T-helper 1 cell treated with Interleukin-12 subunit alpha and Interleukin-12 subunit beta and Interleukin-4 antibody, amounts not matched to agents 30 μg/mL and 1 μg/mL, for 36 hours (primary cell): ENCODE results near the gene HBM.
"Not testable (repeated sequence)": the region's sequence is repeated elsewhere in the genome, so short reads cannot be mapped to it uniquely, and the experiment has no call there.

Source experiments
- H3K27ac Mint-ChIP-seq: one replicate; pipeline ENCODE4 v1.8.0; 2021; ENCODE audit warnings: mild to moderate bottlenecking, mixed read lengths
- H3K27me3 Mint-ChIP-seq: one replicate; pipeline ENCODE4 v1.8.0; 2021; ENCODE audit warnings: low read depth, mixed read lengths
- H3K36me3 Mint-ChIP-seq: one replicate; pipeline ENCODE4 v1.8.0; 2021; ENCODE audit warnings: low read depth, mixed read lengths
- H3K4me1 Mint-ChIP-seq: one replicate; pipeline ENCODE4 v1.8.0; 2021; ENCODE audit warnings: low read depth, mixed read lengths
- H3K4me3 Mint-ChIP-seq: one replicate; pipeline ENCODE4 v1.8.0; 2021; ENCODE audit warnings: mild to moderate bottlenecking, moderate library complexity, mixed read lengths
- H3K9me3 Mint-ChIP-seq: one replicate; pipeline ENCODE4 v1.8.0; 2021; ENCODE audit warnings: mixed read lengths

HBM gene

DNA sequence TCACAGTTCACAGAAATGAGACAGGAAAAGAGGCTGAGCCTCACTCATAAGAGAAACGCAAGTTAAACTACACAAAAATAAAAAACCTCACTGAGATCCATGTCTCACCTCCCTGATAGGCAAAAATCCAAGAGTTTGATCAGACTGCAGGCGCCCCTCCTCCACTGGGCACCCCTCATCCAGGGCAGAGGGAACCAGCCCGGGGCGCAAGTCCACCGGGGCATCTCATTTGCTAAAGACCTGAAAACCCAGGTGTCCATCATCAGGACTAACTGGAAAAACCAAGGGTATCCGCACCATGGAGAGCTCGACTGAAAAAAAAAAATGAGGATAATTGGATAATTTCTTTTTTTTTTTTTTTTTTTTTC, 10.8 kb upstream of the HBM start:
- peak overlapping the region; percentile 24 for H3K27ac Mint-ChIP-seq
- no peaks in the 10 kb centered on the region for H3K9me3 Mint-ChIP-seq
- H3K27me3 Mint-ChIP-seq, result peaks cover 48% of the 10 kb centered on the region
- peak overlapping the region; percentile 44 for H3K4me3 Mint-ChIP-seq
- peaks cover 5% of the 10 kb centered on the region for H3K4me1 Mint-ChIP-seq
- H3K36me3 Mint-ChIP-seq, result peaks cover 1% of the 10 kb centered on the region

DNA sequence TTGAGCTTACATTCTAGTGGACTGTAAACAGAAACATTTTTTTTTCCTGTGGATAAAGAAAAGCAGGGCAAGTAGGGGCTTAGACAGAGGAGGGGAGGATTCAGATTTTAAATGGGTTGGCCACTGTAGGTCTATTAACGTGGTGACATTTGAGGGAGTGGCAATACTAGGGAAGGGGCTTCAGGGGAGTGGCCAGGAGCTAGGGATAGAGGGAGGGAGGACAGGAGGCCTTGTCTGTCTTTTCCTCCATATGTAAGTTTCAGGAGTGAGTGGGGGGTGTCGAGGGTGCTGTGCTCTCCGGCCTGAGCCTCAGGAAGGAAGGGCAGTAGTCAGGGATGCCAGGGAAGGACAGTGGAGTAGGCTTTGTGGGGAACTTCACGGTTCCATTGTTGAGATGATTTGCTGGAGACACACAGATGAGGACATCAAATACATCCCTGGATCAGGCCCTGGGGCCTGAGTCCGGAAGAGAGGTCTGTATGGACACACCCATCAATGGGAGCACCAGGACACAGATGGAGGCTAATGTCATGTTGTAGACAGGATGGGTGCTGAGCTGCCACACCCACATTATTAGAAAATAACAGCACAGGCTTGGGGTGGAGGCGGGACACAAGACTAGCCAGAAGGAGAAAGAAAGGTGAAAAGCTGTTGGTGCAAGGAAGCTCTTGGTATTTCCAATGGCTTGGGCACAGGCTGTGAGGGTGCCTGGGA, 6.5 kb upstream of the HBM start:
- H3K27me3 Mint-ChIP-seq, result peaks cover 49% of the 10 kb centered on the region
- peaks cover 1% of the 10 kb centered on the region for H3K36me3 Mint-ChIP-seq
- H3K27ac Mint-ChIP-seq, result no peak overlapping the region

DNA sequence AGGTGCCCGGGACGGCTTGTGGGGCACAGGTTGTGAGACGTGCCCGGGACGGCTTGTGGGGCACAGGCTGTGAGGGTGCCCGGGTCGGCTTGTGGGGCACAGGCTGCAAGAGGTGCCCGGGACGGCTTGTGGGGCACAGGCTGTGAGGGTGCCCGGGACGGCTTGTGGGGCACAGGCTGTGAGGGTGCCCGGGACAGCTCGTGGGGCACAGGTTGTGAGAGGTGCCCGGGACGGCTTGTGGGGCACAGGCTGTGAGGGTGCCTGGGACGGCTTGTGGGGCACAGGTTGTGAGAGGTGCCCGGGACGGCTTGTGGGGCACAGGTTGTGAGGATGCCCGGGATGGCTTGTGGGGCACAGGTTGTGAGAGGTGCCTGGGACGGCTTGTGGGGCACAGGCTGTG, 5.5 kb upstream of the HBM start:
- not testable (repeated sequence) for H3K4me3 Mint-ChIP-seq, H3K27ac Mint-ChIP-seq, H3K9me3 Mint-ChIP-seq, H3K4me1 Mint-ChIP-seq, H3K36me3 Mint-ChIP-seq
- peaks cover 46% of the 10 kb centered on the region for H3K27me3 Mint-ChIP-seq

More for the DNA sequence above, 6.5 kb upstream of the HBM start:
- Mint-ChIP-seq H3K4me3 (no peak overlapping the region), H3K4me1 (peaks cover 5% of the 10 kb centered on the region), H3K9me3 (no peaks in the 10 kb centered on the region)

DNA sequence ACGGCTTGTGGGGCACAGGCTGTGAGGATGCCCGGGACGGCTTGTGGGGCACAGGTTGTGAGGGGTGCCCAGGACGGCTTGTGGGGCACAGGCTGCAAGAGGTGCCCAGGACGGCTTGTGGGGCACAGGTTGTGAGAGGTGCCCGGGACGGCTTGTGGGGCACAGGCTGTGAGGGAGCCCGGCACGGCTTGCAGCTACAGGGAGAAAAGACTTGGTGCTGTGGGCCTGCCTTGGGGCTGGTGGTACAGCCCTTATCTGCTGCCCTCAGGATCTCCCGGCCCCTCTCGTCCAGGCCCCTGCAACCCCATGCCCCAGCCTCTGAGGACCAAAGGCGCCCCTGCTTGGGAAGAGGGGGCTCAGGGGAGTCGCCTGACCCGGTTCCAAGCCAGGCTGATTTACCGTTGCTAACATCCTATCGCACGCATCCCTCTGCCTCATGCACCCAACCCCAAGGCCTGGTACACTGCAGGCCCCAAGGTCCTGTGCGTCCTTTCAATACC, 5.0 kb upstream of the HBM start:
- Mint-ChIP-seq H3K4me3 (no peak overlapping the region), H3K36me3 (no peaks in the 10 kb centered on the region), H3K27me3 (peaks cover 47% of the 10 kb centered on the region), H3K9me3 (no peaks in the 10 kb centered on the region), H3K27ac (no peak overlapping the region), H3K4me1 (no peaks in the 10 kb centered on the region)

DNA sequence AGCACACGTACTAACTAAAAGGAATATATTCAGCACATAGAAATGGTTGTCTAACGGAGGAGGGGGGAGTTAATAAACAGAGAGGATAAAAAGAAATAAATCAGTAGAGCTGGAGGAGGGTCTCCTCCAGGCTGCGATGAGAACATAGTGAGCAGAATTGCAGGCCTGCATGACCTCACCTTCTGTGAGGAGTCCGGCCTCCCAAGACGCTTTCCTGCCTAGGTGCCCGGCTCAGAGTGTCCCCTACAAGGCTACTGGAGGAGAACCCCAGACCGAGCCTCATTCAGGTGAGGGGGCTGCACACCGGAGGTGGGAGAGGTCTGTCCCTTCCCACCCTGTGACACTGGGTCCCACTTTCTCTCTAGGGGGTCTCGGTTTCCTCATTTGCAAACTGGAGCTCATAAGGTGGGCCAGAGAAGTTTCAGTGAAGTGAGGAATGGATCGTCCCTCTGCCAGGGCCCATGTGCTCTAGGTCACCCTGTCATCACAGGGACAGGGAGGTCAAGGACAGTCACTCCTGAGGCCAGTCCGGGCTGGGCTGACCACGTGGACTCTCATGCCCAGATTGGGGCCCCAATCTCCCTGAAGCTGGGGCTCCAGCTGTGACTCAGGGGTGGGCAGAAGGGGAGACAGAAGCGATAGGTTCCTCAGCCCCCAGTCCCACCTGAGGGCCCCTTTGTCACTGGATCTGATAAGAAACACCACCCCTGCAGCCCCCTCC, 3.3 kb upstream of the HBM start:
- Mint-ChIP-seq H3K9me3 (no peaks in the 10 kb centered on the region), H3K4me1 (peaks cover 2% of the 10 kb centered on the region), H3K27me3 (peaks cover 54% of the 10 kb centered on the region), H3K4me3 (no peak overlapping the region), H3K27ac (no peak overlapping the region), H3K36me3 (no peaks in the 10 kb centered on the region)

DNA sequence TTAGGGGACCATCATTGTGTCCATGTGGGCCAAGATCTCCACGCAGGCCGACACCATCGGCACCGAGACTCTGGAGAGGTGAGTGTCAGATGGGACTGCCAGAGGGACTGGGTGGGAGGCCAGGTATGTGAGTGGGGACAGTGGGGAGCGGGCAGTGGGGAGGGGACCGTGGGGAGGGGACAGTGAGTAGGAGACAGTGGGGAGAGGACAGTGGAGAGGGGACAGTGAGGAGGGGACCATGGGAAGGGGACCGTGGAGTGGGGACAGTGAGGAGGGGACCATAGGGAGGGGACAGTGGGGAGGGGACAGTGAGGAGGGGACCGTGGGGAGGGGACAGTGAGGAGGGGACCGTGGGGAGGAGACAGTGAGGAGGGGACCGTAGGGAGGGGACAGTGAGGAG, 2.6 kb upstream of the HBM start:
- H3K36me3 Mint-ChIP-seq, H3K27ac Mint-ChIP-seq, H3K4me3 Mint-ChIP-seq, H3K9me3 Mint-ChIP-seq, H3K4me1 Mint-ChIP-seq: not testable (repeated sequence)
- peaks cover 55% of the 10 kb centered on the region for H3K27me3 Mint-ChIP-seq

DNA sequence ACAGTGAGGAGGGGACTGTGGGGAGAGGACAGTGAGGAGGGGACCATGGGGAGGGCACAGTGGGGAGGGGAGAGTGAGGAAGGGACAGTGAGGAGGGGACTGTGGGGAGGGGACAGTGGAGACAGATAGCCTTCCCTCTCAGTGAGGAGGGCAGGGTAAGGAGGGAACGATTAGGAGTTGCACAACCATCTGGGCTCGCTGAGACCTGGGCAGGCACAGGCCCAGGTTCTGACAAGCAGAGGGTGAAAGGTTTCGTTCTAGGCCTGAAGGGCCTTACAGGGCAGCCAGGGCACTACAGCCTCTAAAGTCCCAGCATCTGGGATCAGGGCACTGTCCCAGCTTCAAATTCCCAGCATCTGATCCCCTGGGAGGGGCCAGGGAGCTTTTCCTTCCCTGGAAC, 2.1 kb upstream of the HBM start:
- H3K4me3 Mint-ChIP-seq, result peak overlapping the region; percentile 28
- H3K27ac Mint-ChIP-seq, H3K4me1 Mint-ChIP-seq, H3K9me3 Mint-ChIP-seq, H3K36me3 Mint-ChIP-seq: not testable (repeated sequence)
- H3K27me3 Mint-ChIP-seq, result peaks cover 57% of the 10 kb centered on the region

DNA sequence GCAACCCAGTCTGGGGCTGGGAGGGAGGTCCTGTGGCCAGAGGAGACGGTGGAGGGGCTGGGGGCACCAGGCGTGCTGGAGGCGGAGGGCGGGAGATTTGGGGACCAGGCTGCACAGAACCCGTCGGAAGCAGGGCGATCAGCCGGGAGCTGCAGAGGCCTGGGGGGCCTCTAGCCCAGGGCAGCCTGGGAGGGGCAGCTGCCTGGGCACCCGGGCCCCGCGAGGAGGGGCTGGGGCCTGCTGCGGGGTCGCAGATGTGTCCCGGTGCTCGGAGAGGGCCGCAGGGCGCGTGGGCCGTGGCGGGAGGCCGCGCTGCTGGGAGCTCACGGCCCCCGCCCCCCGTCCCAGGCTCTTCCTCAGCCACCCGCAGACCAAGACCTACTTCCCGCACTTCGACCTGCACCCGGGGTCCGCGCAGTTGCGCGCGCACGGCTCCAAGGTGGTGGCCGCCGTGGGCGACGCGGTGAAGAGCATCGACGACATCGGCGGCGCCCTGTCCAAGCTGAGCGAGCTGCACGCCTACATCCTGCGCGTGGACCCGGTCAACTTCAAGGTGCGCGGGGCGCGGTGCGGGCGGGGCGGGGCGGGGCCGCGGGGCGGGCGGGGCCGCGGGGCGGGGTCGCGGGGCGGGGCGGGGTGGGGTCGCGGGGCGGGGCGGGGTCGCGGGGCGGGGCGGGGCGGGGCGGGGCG, 1.5 kb upstream of the HBM start:
- H3K27me3 Mint-ChIP-seq, result peaks cover 60% of the 10 kb centered on the region
- not testable (repeated sequence) for H3K27ac Mint-ChIP-seq, H3K36me3 Mint-ChIP-seq, H3K9me3 Mint-ChIP-seq, H3K4me3 Mint-ChIP-seq, H3K4me1 Mint-ChIP-seq

DNA sequence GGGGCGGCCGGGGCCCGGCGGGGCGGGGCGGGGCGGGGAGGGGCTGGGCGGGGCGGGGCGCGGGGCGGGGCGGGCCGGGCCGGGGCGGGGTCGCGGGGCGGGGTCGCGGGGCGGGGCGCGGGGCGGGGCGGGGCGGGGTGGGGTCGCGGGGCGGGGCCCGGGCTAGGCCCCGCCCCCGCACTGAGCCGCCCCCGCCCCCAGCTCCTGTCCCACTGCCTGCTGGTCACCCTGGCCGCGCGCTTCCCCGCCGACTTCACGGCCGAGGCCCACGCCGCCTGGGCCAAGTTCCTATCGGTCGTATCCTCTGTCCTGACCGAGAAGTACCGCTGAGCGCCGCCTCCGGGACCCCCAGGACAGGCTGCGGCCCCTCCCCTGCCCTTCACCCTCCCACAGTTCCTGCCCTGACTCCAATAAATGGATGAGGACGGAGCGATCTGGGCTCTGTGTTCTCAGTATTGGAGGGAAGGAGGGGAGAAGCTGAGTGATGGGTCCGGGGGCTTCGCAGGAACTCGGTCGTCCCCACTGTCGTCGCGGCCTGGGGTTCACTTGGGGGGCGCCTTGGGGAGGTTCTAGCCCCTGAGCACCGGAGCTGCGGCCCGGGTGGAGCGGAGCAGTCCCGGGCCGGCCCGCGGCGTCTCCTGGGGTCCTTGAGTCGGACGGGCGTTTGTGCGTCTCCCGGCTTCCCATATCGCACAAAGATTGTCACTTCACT, 795 bp upstream of the HBM start:
- Mint-ChIP-seq H3K4me1 (peaks cover 2% of the 10 kb centered on the region), H3K36me3 (no peaks in the 10 kb centered on the region), H3K27me3 (peaks cover 64% of the 10 kb centered on the region), H3K4me3 (no peak overlapping the region), H3K27ac (no peak overlapping the region), H3K9me3 (no peaks in the 10 kb centered on the region)

DNA sequence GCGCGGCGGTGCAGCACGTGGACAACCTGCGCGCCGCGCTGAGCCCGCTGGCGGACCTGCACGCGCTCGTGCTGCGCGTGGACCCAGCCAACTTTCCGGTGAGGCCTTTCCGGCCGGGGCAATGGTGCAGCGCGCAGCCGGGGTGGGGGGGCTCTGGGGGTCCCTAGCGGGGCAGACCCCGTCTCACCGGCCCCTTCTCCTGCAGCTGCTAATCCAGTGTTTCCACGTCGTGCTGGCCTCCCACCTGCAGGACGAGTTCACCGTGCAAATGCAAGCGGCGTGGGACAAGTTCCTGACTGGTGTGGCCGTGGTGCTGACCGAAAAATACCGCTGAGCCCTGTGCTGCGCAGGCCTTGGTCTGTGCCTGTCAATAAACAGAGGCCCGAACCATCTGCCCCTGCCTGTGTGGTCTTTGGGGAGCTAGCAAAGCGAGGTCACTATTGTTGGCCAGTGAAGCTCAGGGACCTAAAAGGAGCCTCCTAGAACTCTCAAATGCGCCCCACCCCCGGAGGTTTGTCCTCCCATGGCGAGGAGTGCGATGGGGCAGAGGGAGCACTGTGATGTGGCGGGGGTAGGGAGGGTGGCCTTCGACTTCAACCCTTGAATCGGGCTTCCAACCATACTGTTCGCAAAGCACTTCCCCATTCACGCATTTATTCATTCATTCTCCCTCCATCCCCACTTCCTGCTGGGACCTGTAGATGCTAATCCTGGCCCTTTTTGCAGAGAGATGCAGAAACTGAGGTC, 770 bp downstream of the HBM start:
- Mint-ChIP-seq H3K4me3 (no peak overlapping the region), H3K36me3 (no peaks in the 10 kb centered on the region), H3K9me3 (no peaks in the 10 kb centered on the region), H3K27ac (no peak overlapping the region), H3K27me3 (peaks cover 73% of the 10 kb centered on the region), H3K4me1 (peaks cover 7% of the 10 kb centered on the region)

DNA sequence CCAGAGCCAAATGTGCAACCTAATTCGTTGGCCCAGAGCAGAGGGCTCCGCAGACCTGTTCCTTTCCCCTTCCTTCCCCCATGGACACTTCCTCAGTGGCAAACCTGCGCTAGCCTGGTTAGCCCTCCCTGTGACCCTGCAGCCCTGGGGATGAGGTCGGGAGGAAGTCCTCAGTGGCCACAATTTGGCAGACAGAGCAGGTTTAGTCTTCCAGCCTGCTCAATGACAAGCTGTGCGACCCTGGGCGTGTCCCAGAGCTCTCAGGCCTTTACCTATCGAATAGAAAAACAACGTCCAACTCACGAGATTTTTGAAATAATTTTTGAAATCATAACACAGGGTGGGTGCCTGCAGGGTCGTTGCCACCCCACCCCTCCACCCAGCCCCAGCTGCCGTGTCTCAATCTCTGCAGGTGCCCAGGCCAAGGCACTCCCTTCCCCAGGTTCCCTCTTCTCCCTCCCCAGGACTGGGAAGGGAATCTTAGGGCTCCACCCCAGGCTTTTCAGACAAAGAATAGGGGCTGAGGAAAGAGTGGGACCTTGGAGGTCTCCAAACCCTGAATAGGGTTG, 1.4 kb downstream of the HBM start:
- Mint-ChIP-seq H3K36me3 (no peaks in the 10 kb centered on the region), H3K27me3 (peaks cover 72% of the 10 kb centered on the region), H3K4me1 (peaks cover 7% of the 10 kb centered on the region), H3K27ac (no peak overlapping the region), H3K4me3 (no peak overlapping the region), H3K9me3 (no peaks in the 10 kb centered on the region)

DNA sequence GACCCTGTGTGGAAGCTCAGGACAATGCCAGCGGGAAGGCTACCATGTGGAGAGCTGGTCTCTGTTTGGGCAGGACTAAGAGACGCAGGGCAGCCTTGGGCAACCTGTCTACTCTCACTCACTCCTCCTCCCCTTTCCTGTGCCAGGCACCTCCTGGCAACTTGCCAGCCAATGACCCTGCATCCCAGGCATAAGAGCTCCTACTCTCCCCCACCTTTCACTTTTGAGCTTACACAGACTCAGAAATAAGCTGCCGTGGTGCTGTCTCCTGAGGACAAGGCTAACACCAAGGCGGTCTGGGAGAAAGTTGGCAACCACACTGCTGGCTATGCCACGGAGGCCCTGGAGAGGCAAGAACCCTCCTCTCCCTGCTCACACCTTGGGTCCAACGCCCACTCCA, 2.6 kb downstream of the HBM start:
- Mint-ChIP-seq H3K36me3 (no peaks in the 10 kb centered on the region), H3K4me1 (peaks cover 7% of the 10 kb centered on the region), H3K27ac (no peak overlapping the region), H3K4me3 (no peak overlapping the region), H3K27me3 (peaks cover 70% of the 10 kb centered on the region), H3K9me3 (no peaks in the 10 kb centered on the region)

DNA sequence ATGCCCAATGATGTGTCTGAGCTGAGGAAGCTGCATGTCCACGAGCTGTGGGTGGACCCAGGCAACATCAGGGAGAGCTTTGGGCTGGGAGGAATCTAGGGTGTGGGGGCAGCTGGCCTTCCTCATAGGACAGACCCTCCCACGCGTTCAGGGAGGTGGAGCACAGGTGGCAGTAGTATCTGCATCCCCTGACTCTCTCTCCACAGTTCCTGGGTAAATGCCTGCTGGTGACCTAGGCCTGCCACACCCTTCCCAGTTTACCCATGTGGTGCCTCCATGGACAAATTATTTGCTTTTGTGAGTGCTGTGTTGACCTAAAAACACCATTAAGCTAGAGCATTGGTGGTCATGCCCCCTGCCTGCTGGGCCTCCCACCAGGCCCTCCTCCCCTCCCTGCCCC, 3.2 kb downstream of the HBM start:
- no peak overlapping the region for H3K4me3 Mint-ChIP-seq
- no peaks in the 10 kb centered on the region for H3K36me3 Mint-ChIP-seq
- peaks cover 7% of the 10 kb centered on the region for H3K4me1 Mint-ChIP-seq
- peaks cover 73% of the 10 kb centered on the region for H3K27me3 Mint-ChIP-seq
- H3K27ac Mint-ChIP-seq, result no peak overlapping the region
- no peaks in the 10 kb centered on the region for H3K9me3 Mint-ChIP-seq

DNA sequence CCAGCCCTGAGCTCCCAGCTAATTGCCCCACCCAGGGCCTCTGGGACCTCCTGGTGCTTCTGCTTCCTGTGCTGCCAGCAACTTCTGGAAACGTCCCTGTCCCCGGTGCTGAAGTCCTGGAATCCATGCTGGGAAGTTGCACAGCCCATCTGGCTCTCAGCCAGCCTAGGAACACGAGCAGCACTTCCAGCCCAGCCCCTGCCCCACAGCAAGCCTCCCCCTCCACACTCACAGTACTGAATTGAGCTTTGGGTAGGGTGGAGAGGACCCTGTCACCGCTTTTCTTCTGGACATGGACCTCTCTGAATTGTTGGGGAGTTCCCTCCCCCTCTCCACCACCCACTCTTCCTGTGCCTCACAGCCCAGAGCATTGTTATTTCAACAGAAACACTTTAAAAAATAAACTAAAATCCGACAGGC, 4.3 kb downstream of the HBM start:
- H3K36me3 Mint-ChIP-seq, H3K4me3 Mint-ChIP-seq, H3K9me3 Mint-ChIP-seq, H3K27ac Mint-ChIP-seq, H3K4me1 Mint-ChIP-seq: not testable (repeated sequence)
- peaks cover 80% of the 10 kb centered on the region for H3K27me3 Mint-ChIP-seq
